ENCODE measurements around the gene SLC2A10.

Gene SLC2A10

GRCh38 chr20:46770330-46771194 lies 61.1 kb downstream of the SLC2A10 start:
- DNase-seq (ENCODE audit: low spot score), result no peak

- DNase-seq (ENCODE audit: low spot score), result no peak
Observed at GRCh38 chr20:46771195-46771588, 61.7 kb downstream of the SLC2A10 start.

- no peak for DNase-seq (ENCODE audit: low spot score)
Observed at GRCh38 chr20:46772901-46773300, 63.5 kb downstream of the SLC2A10 start.

- no peak for DNase-seq (ENCODE audit: low spot score)
Observed at GRCh38 chr20:46773680-46774079, 64.2 kb downstream of the SLC2A10 start.

- no peak for DNase-seq (ENCODE audit: low spot score)
Observed at GRCh38 chr20:46774236-46774635, 64.8 kb downstream of the SLC2A10 start.

GRCh38 chr20:46774943-46775560 lies 65.6 kb downstream of the SLC2A10 start:
- no peak for DNase-seq (ENCODE audit: low spot score)

GRCh38 chr20:46775806-46776205 lies 66.4 kb downstream of the SLC2A10 start:
- DNase-seq (ENCODE audit: low spot score), result no peak

- DNase-seq (ENCODE audit: low spot score), result no peak
Observed at GRCh38 chr20:46777331-46777730, 67.9 kb downstream of the SLC2A10 start.

GRCh38 chr20:46779831-46780230 lies 70.4 kb downstream of the SLC2A10 start:
- no peak for DNase-seq (ENCODE audit: low spot score)

GRCh38 chr20:46784436-46785127 lies 75.1 kb downstream of the SLC2A10 start:
- DNase-seq (ENCODE audit: low spot score), result no peak
